Frontal cortex (tissue), 4 donors: ENCODE data around the gene HOXB6. TPM values are rescaled to one million over a fixed set of nuclear protein-coding genes. Genes with fewer than 3 reads are reported as not detected.

Source experiments
- DNase-seq, 2 donors: peaks; one replicate each; pipeline ENCODE4 v3.0.0; 2012; ENCODE audit warnings: low spot score in 2 of 2
- FAIRE-seq: peaks from 2 replicates; lab custom pipeline; 2012; peaks lifted over from hg19 to GRCh38; lab: Jason Lieb, UNC
- total RNA-seq: library from RNA; depleted of rRNA; stranded (reverse); fragments of >200 nt; gene quantifications from one replicate; pipeline ENCODE4 v1.2.3, GENCODE V29; 2014
- donor health status: control.
- donor health status: control.
- donor health status: control.

HOXB6 gene
- total RNA-seq, 1 donor from 2014 or later = not detected

GRCh38 chr17:48571024-48571818 is 33.6 kb downstream of the HOXB6 start:
- DNase-seq (no peak), FAIRE-seq (no peak)

- DNase-seq (no peak), FAIRE-seq (no peak)
Measured at GRCh38 chr17:48570325-48571023, 34.3 kb downstream of the HOXB6 start.

DNA sequence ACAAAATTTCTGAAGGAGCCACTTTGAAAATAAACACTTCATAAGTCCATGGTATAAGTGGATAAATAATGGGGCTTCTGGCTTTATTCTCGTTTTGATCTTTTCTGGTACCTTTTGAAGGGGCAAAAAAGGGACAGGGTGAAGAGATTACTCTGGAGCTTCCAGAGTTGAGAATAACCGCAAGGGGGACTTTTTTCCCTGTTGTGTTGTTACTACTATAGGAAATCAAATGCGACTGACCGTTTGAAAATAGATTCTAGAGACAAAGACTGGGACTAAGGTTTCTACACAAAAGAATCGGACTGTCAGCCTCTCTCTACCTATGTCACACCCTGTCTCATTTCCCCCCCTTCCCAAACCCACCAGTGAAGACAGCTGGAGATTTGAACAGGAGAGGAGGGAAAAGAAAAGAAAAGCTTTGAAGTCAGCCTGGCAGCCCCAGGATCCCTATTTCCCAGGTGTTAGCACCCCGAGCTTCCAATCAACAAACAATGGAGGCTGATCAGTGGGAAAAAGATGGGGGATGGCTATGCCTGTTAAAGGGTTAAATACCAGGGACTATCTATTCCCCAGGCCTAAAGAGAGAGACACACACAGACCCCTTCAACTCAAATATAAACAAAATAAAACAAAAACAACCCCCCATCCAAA is 35.0 kb downstream of the HOXB6 start:
- DNase-seq (no peak), FAIRE-seq (no peak)

DNA sequence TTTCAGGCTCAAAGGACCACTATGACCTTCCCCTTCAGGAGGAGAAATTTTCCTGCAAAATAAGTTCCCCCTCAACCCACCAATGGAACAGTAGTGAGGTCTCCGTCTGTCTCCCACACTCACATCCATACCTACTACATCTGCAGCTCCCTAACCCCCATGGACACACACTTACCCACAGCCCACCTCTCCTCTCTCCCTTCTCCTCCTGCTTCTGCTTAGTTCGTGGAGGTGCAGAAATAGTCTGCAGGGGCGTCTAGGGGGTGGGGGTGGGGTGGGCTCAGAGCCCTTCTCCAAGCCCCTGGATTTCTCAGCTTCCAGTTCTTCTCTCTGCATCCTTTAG is 35.6 kb downstream of the HOXB6 start:
- no peak for DNase-seq
- no peak for FAIRE-seq

DNA sequence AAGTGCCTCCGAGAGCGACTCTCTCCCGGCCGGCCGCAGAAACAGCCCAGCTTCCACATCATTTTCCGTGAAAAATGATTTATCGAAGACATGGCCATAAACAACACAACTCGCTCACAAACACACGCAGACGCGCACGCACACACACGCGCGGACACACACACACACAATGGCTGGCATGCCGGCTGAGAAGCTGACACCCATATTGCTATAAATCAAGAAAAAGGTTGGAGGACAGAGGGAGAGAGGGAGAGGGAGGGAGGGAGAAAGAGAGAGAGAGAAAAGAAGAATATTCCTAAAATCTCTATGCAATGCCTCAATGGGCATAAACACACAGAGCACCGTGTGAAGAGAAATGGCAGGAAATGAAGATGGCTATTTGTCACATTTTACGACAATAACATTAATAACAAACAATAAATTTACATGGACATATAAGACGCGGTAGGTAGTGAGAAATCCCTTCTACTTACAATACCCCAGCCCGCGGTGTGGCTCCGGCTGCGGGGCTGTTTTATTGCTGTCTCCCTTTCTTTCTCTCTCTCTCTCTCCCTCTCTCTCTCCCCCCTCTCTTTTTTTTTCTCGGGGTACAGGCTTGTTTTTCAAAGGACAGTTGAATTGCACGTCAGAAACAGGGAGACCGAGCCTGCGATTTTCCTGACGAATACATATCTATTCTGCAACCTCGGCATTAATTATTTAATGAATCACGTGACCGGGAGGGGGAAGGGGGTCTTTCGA is 36.1 kb downstream of the HOXB6 start:
- no peak for FAIRE-seq
- DNase-seq = no peak

GRCh38 chr17:48567646-48568354 is 37.0 kb downstream of the HOXB6 start:
- no peak for FAIRE-seq
- no peak for DNase-seq

GRCh38 chr17:48567209-48567608 is 37.6 kb downstream of the HOXB6 start:
- DNase-seq = no peak
- no peak for FAIRE-seq

- FAIRE-seq (no peak), DNase-seq (no peak)
Measured at GRCh38 chr17:48566717-48567116, 38.1 kb downstream of the HOXB6 start.

GRCh38 chr17:48565925-48566710 is 38.7 kb downstream of the HOXB6 start:
- no peak for FAIRE-seq

GRCh38 chr17:48565022-48565554 is 39.7 kb downstream of the HOXB6 start:
- FAIRE-seq = no peak
- DNase-seq = no peak

More at GRCh38 chr17:48565925-48566710, 38.7 kb downstream of the HOXB6 start:
- no peak for DNase-seq

GRCh38 chr17:48564188-48565021 is 40.4 kb downstream of the HOXB6 start:
- no peak for DNase-seq
- no peak for FAIRE-seq

DNA sequence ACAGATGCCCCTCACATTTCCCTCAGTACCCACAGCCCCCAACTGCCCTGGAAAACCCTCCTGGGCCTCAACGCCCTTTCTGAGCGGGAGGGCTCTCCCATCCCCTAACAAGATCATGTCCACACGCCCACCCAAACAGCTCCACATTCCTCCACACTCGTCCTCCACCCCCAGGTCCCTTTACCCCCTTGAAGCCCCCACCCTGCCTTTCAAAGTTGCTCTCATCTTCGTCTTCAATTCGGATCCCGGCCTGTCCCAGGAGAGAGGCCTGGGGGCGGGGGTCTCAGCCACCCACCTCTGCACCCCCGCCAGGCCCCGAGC is 41.0 kb downstream of the HOXB6 start:
- FAIRE-seq = no peak

DNA sequence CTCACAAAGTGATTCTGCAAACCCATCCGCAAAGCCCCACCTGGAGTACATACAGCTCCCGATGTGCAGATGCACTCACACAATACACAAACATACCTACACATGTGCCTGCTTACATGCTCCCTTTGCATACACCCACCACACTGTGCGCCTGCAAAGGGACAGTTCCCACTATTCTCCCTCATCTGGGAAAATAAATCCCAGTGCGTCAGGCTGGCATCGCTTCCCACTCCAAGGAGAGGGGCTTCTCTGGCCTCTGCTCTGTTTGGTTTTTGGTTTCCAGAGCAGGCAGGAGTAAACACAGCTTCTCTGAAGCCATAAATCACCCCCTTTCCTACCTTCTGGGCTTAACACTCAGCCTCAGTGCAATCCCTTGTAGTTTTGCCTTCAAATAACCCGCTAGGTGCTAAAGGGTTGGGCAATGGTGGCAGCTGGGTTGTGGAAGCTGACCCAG is 41.4 kb downstream of the HOXB6 start:
- DNase-seq = no peak
- FAIRE-seq = no peak

More for the DNA sequence above, 41.0 kb downstream of the HOXB6 start:
- DNase-seq = no peak

GRCh38 chr17:48562934-48563333 is 41.9 kb downstream of the HOXB6 start:
- no peak for FAIRE-seq

GRCh38 chr17:48561884-48562810 is 42.6 kb downstream of the HOXB6 start:
- DNase-seq (no peak), FAIRE-seq (no peak)

More at GRCh38 chr17:48562934-48563333, 41.9 kb downstream of the HOXB6 start:
- DNase-seq = no peak
